ENCODE measurements around the gene PFDN4.

GRCh38 chr20:54179946-54180345 lies 27.9 kb upstream of the PFDN4 start:
- no peak for TF ChIP-seq ZFX (IDR thresholded peaks at IDR 0.05; ENCODE audit: borderline replicate concordance)
- TF ChIP-seq, protein P1, sequence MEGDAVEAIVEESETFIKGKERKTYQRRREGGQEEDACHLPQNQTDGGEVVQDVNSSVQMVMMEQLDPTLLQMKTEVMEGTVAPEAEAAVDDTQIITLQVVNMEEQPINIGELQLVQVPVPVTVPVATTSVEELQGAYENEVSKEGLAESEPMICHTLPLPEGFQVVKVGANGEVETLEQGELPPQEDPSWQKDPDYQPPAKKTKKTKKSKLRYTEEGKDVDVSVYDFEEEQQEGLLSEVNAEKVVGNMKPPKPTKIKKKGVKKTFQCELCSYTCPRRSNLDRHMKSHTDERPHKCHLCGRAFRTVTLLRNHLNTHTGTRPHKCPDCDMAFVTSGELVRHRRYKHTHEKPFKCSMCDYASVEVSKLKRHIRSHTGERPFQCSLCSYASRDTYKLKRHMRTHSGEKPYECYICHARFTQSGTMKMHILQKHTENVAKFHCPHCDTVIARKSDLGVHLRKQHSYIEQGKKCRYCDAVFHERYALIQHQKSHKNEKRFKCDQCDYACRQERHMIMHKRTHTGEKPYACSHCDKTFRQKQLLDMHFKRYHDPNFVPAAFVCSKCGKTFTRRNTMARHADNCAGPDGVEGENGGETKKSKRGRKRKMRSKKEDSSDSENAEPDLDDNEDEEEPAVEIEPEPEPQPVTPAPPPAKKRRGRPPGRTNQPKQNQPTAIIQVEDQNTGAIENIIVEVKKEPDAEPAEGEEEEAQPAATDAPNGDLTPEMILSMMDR (IDR thresholded peaks at IDR 0.05): no peak
